ENCODE measurements around the gene COX6A1. TPM values are rescaled to one million over a fixed set of nuclear protein-coding genes. Genes with fewer than 3 reads are reported as not detected.
"Not testable (repeated sequence)": the region's sequence is repeated elsewhere in the genome, so short reads cannot be mapped to it uniquely, and the experiment has no call there.

Gene COX6A1
- total RNA-seq, 1 donor from 2014 or later = 231 TPM

DNA sequence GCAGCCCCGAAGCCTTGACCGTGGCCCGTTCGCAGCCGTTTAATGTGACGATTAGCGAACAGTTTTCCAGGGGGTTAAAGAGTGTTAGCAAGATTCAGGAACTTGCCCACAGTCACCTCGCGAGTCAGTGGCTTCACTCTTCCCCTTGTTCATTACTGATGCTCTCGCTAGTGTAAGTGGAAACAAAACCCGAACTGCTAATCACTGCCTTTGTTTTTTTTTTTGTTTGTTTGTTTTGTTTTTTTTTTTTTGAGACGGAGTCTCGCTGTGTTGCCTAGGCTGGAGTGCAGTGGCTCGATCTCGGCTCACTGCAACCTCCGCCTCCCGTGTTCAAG, 8.9 kb downstream of the COX6A1 start:
- H3K27me3 ChIP-seq (ENCODE audit: control insufficient read depth in 3 of 3, insufficient read depth in 3 of 3, low read length in 3 of 3); H3K9me3 ChIP-seq (ENCODE audit: control insufficient read depth in 3 of 3, low read length in 3 of 3): not testable (repeated sequence)
- Histone ChIP-seq H3K9ac (ENCODE audit: low read depth in 1 of 3, low read length in 3 of 3) (peak overlapping the region; percentile 95 to 99 (median 97)), H3K27ac (ENCODE audit: low read depth, low read length) (peak overlapping the region; percentile 88), H3K36me3 (ENCODE audit: control insufficient read depth in 3 of 3, insufficient read depth in 3 of 3, low read length in 3 of 3) (peaks cover 11 to 32% (median 28%) of the 10 kb centered on the region in 3 donors), H3K4me3 (ENCODE audit: low read length in 3 of 3) (peak overlapping the region; percentile 98 to 100 (median 99)), H3K4me1 (ENCODE audit: control insufficient read depth in 3 of 3, insufficient read depth in 3 of 3, low read length in 3 of 3) (peaks cover 15 to 33% (median 21%) of the 10 kb centered on the region in 3 donors)

- Histone ChIP-seq H3K27ac (ENCODE audit: low read depth, low read length) (no peak overlapping the region), H3K27me3 (ENCODE audit: control insufficient read depth in 3 of 3, insufficient read depth in 3 of 3, low read length in 3 of 3) (no peaks in the 10 kb centered on the region), H3K9ac (ENCODE audit: low read depth in 1 of 3, low read length in 3 of 3) (no peak overlapping the region), H3K4me1 (ENCODE audit: control insufficient read depth in 3 of 3, insufficient read depth in 3 of 3, low read length in 3 of 3) (peaks cover 15 to 33% (median 21%) of the 10 kb centered on the region in 3 donors), H3K9me3 (ENCODE audit: control insufficient read depth in 3 of 3, low read length in 3 of 3) (no peaks in the 10 kb centered on the region), H3K4me3 (ENCODE audit: low read length in 3 of 3) (no peak overlapping the region), H3K36me3 (ENCODE audit: control insufficient read depth in 3 of 3, insufficient read depth in 3 of 3, low read length in 3 of 3) (peaks cover 11 to 30% (median 24%) of the 10 kb centered on the region in 3 donors)
These were observed 10.1 kb downstream of the COX6A1 start for GRCh38 chr12:120447992-120448391.

GRCh38 chr12:120452524-120452923, 14.6 kb downstream of the COX6A1 start:
- H3K36me3 ChIP-seq (ENCODE audit: control insufficient read depth in 3 of 3, insufficient read depth in 3 of 3, low read length in 3 of 3) = peaks cover 20 to 29% (median 29%) of the 10 kb centered on the region in 3 donors
- H3K9me3 ChIP-seq (ENCODE audit: control insufficient read depth in 3 of 3, low read length in 3 of 3); H3K4me3 ChIP-seq (ENCODE audit: low read length in 3 of 3); H3K9ac ChIP-seq (ENCODE audit: low read depth in 1 of 3, low read length in 3 of 3); H3K4me1 ChIP-seq (ENCODE audit: control insufficient read depth in 3 of 3, insufficient read depth in 3 of 3, low read length in 3 of 3); H3K27ac ChIP-seq (ENCODE audit: low read depth, low read length); H3K27me3 ChIP-seq (ENCODE audit: control insufficient read depth in 3 of 3, insufficient read depth in 3 of 3, low read length in 3 of 3): not testable (repeated sequence)

- H3K9me3 ChIP-seq (ENCODE audit: control insufficient read depth in 3 of 3, low read length in 3 of 3) = no peaks in the 10 kb centered on the region
- H3K36me3 ChIP-seq (ENCODE audit: control insufficient read depth in 3 of 3, insufficient read depth in 3 of 3, low read length in 3 of 3) = peaks cover 22 to 29% (median 29%) of the 10 kb centered on the region in 3 donors
- no peak overlapping the region for H3K27ac ChIP-seq (ENCODE audit: low read depth, low read length)
- no peaks in the 10 kb centered on the region for H3K4me1 ChIP-seq (ENCODE audit: control insufficient read depth in 3 of 3, insufficient read depth in 3 of 3, low read length in 3 of 3)
- H3K27me3 ChIP-seq (ENCODE audit: control insufficient read depth in 3 of 3, insufficient read depth in 3 of 3, low read length in 3 of 3) = no peaks in the 10 kb centered on the region
- H3K4me3 ChIP-seq (ENCODE audit: low read length in 3 of 3) = no peak overlapping the region
- no peak overlapping the region for H3K9ac ChIP-seq (ENCODE audit: low read depth in 1 of 3, low read length in 3 of 3)
These were observed 15.3 kb downstream of the COX6A1 start for GRCh38 chr12:120453060-120453750.

DNA sequence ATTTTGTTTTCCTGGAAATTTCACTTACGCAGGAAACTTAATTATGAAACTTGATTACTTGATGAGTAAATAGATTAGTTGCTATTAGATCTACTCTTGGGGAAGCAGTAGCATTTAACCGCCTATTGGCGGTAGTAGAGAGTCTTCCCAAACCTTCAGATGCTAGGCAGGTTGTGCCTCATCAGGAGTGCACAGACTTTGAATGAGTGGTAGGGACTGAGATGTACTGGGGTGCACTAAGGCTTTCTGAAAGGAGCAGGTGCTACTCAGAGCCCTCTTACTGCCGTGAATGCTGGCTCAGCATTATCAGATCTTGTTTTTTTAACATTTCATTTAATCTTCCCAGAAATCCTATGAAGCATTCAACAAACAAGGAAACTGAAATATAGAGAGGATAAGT, 16.1 kb downstream of the COX6A1 start:
- no peak overlapping the region for H3K4me3 ChIP-seq (ENCODE audit: low read length in 3 of 3)
- no peak overlapping the region for H3K27ac ChIP-seq (ENCODE audit: low read depth, low read length)
- H3K4me1 ChIP-seq (ENCODE audit: control insufficient read depth in 3 of 3, insufficient read depth in 3 of 3, low read length in 3 of 3) = no peaks in the 10 kb centered on the region
- peaks cover 22 to 35% (median 35%) of the 10 kb centered on the region in 3 donors for H3K36me3 ChIP-seq (ENCODE audit: control insufficient read depth in 3 of 3, insufficient read depth in 3 of 3, low read length in 3 of 3)
- H3K9ac ChIP-seq (ENCODE audit: low read depth in 1 of 3, low read length in 3 of 3) = no peak overlapping the region
- H3K27me3 ChIP-seq (ENCODE audit: control insufficient read depth in 3 of 3, insufficient read depth in 3 of 3, low read length in 3 of 3) = no peaks in the 10 kb centered on the region
- no peaks in the 10 kb centered on the region for H3K9me3 ChIP-seq (ENCODE audit: control insufficient read depth in 3 of 3, low read length in 3 of 3)

DNA sequence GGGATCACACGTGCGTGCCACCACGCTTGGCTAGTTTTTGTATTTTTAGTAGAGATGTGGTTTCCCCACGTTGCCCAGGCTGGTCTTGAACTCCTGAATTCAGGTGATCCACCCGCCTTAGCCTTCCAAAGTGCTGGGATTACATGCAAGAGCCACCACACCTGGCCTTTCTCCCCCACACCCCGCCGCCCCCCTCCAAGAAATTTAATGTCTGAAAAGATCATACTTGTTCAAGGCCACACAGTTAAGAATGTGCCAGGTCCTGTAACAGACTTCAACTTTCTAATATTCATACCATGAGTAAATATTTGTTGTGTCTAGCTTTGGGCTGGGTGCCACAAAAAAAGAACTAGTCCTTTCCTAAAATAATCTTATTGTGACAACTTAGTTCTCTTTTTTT, 17.4 kb downstream of the COX6A1 start:
- no peak overlapping the region for H3K4me3 ChIP-seq (ENCODE audit: low read length in 3 of 3)
- H3K27ac ChIP-seq (ENCODE audit: low read depth, low read length) = no peak overlapping the region
- H3K27me3 ChIP-seq (ENCODE audit: control insufficient read depth in 3 of 3, insufficient read depth in 3 of 3, low read length in 3 of 3) = no peaks in the 10 kb centered on the region
- H3K4me1 ChIP-seq (ENCODE audit: control insufficient read depth in 3 of 3, insufficient read depth in 3 of 3, low read length in 3 of 3) = no peaks in the 10 kb centered on the region
- no peak overlapping the region for H3K9ac ChIP-seq (ENCODE audit: low read depth in 1 of 3, low read length in 3 of 3)
- peaks cover 28 to 44% (median 42%) of the 10 kb centered on the region in 3 donors for H3K36me3 ChIP-seq (ENCODE audit: control insufficient read depth in 3 of 3, insufficient read depth in 3 of 3, low read length in 3 of 3)
- no peaks in the 10 kb centered on the region for H3K9me3 ChIP-seq (ENCODE audit: control insufficient read depth in 3 of 3, low read length in 3 of 3)

- H3K36me3 ChIP-seq (ENCODE audit: control insufficient read depth in 3 of 3, insufficient read depth in 3 of 3, low read length in 3 of 3) = peaks cover 35 to 54% (median 52%) of the 10 kb centered on the region in 3 donors
- no peaks in the 10 kb centered on the region for H3K27me3 ChIP-seq (ENCODE audit: control insufficient read depth in 3 of 3, insufficient read depth in 3 of 3, low read length in 3 of 3)
These were observed 19.2 kb downstream of the COX6A1 start for GRCh38 chr12:120457133-120457532.

GRCh38 chr12:120460157-120460556, 22.2 kb downstream of the COX6A1 start:
- no peak overlapping the region for H3K27ac ChIP-seq (ENCODE audit: low read depth, low read length)
- no peaks in the 10 kb centered on the region for H3K27me3 ChIP-seq (ENCODE audit: control insufficient read depth in 3 of 3, insufficient read depth in 3 of 3, low read length in 3 of 3)
- H3K9me3 ChIP-seq (ENCODE audit: control insufficient read depth in 3 of 3, low read length in 3 of 3) = no peaks in the 10 kb centered on the region
- H3K4me1 ChIP-seq (ENCODE audit: control insufficient read depth in 3 of 3, insufficient read depth in 3 of 3, low read length in 3 of 3) = no peaks in the 10 kb centered on the region
- peaks cover 46 to 77% (median 75%) of the 10 kb centered on the region in 3 donors for H3K36me3 ChIP-seq (ENCODE audit: control insufficient read depth in 3 of 3, insufficient read depth in 3 of 3, low read length in 3 of 3)
- no peak overlapping the region for H3K4me3 ChIP-seq (ENCODE audit: low read length in 3 of 3)
- no peak overlapping the region for H3K9ac ChIP-seq (ENCODE audit: low read depth in 1 of 3, low read length in 3 of 3)

More at GRCh38 chr12:120457133-120457532, 19.2 kb downstream of the COX6A1 start:
- Histone ChIP-seq H3K4me1 (ENCODE audit: control insufficient read depth in 3 of 3, insufficient read depth in 3 of 3, low read length in 3 of 3) (no peaks in the 10 kb centered on the region), H3K9me3 (ENCODE audit: control insufficient read depth in 3 of 3, low read length in 3 of 3) (no peaks in the 10 kb centered on the region), H3K9ac (ENCODE audit: low read depth in 1 of 3, low read length in 3 of 3) (no peak overlapping the region), H3K27ac (ENCODE audit: low read depth, low read length) (no peak overlapping the region), H3K4me3 (ENCODE audit: low read length in 3 of 3) (no peak overlapping the region)

- Histone ChIP-seq H3K9ac (ENCODE audit: low read depth in 1 of 3, low read length in 3 of 3) (no peak overlapping the region), H3K36me3 (ENCODE audit: control insufficient read depth in 3 of 3, insufficient read depth in 3 of 3, low read length in 3 of 3) (peaks cover 34 to 80% (median 70%) of the 10 kb centered on the region in 3 donors), H3K27me3 (ENCODE audit: control insufficient read depth in 3 of 3, insufficient read depth in 3 of 3, low read length in 3 of 3) (no peaks in the 10 kb centered on the region), H3K9me3 (ENCODE audit: control insufficient read depth in 3 of 3, low read length in 3 of 3) (no peaks in the 10 kb centered on the region), H3K4me3 (ENCODE audit: low read length in 3 of 3) (no peak overlapping the region), H3K4me1 (ENCODE audit: control insufficient read depth in 3 of 3, insufficient read depth in 3 of 3, low read length in 3 of 3) (peaks cover 3 to 4% (median 4%) of the 10 kb centered on the region in 3 donors), H3K27ac (ENCODE audit: low read depth, low read length) (no peak overlapping the region)
These were observed 24.3 kb downstream of the COX6A1 start for GRCh38 chr12:120462099-120462640.

DNA sequence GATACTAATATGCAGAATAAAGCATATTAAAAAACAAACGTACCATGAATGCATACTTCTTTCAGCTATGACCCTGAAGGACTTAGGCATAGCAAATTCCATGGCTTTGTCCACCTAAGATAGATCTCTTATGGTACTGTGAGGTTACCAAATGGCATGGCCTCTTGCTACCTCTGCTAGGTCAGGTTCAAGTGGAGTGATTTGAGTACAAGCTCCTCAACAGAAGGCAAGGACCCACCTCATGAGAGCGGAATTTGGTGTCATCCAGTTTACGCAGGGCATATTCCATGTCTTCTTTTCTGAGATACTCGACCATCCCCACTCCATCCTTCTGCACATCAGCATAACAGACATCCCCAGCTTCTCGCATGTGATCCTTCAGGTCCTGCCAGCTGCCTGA, 25.8 kb downstream of the COX6A1 start:
- Histone ChIP-seq H3K9ac (ENCODE audit: low read depth in 1 of 3, low read length in 3 of 3) (no peak overlapping the region), H3K4me1 (ENCODE audit: control insufficient read depth in 3 of 3, insufficient read depth in 3 of 3, low read length in 3 of 3) (peaks cover 11 to 17% (median 13%) of the 10 kb centered on the region in 3 donors), H3K27me3 (ENCODE audit: control insufficient read depth in 3 of 3, insufficient read depth in 3 of 3, low read length in 3 of 3) (no peaks in the 10 kb centered on the region), H3K36me3 (ENCODE audit: control insufficient read depth in 3 of 3, insufficient read depth in 3 of 3, low read length in 3 of 3) (peaks cover 30 to 70% (median 65%) of the 10 kb centered on the region in 3 donors), H3K9me3 (ENCODE audit: control insufficient read depth in 3 of 3, low read length in 3 of 3) (no peaks in the 10 kb centered on the region), H3K4me3 (ENCODE audit: low read length in 3 of 3) (no peak overlapping the region), H3K27ac (ENCODE audit: low read depth, low read length) (no peak overlapping the region)
